A549 (cell line): ENCODE data around the gene ANKRD65. TPM values are rescaled to one million over a fixed set of nuclear protein-coding genes. Genes with fewer than 3 reads are reported as not detected.
"Not testable (repeated sequence)": the region's sequence is repeated elsewhere in the genome, so short reads cannot be mapped to it uniquely, and the experiment has no call there.

Source experiments
- ATAC-seq, 2 experiments: fragments of 200-7000 bp in 1 of 2; fragments of >200 bp in 1 of 2; cut with Nextera tagmentation in 1 of 2; cut with Tn5 transposase in 1 of 2; 3 replicates each; pipeline versions ENCODE4 v1.8.0 to v1.9.1; 2018 to 2020; ENCODE audit warnings: mild to moderate bottlenecking in 1 of 2, moderate library complexity in 1 of 2
- CTCF ChIA-PET: fragments of 300-600 bp; sonication (Branson Sonifier 250); formaldehyde crosslinking; extraction: SDS; loops from one replicate; lab custom pipeline; 2021; ENCODE audit warnings: antibody characterized with exemption, inconsistent platforms; lab: Yijun Ruan, JAX
- POLR2A ChIA-PET: fragments of 350-600 bp; formaldehyde crosslinking; extraction: SDS; loops from one replicate; lab custom pipeline; 2021; ENCODE audit warnings: antibody characterized with exemption, inconsistent platforms; lab: Yijun Ruan, JAX
- DNase-seq, 2 experiments: peaks; one replicate each; pipeline versions ENCODE4 v3.0.0 to v3.0.0-alpha.2; 2011 to 2016; ENCODE audit warnings: low read depth in 1 of 2, low spot score in 1 of 2
- FAIRE-seq: peaks from 2 replicates; lab custom pipeline; 2011; peaks lifted over from hg19 to GRCh38; lab: Jason Lieb, UNC
- H3K27ac ChIP-seq, 2 experiments: fragments of >200 bp; sonication (Bioruptor Twin); formaldehyde crosslinking; 3 replicates each; pipeline ENCODE4 v1.5.1; 2016 to 2017
- H3K4me1 ChIP-seq: fragments of >200 bp; sonication (Bioruptor Twin); formaldehyde crosslinking; 3 replicates; pipeline ENCODE4 v1.6.1; 2016
- H3K4me2 ChIP-seq: fragments of >200 bp; sonication (Bioruptor Twin); formaldehyde crosslinking; 3 replicates; pipeline ENCODE4 v1.6.1; 2016
- H3K4me3 ChIP-seq: fragments of >200 bp; sonication (Bioruptor Twin); formaldehyde crosslinking; 3 replicates; pipeline ENCODE4 v1.5.1; 2016
- H3K9me3 ChIP-seq: fragments of >200 bp; sonication (Bioruptor Twin); formaldehyde crosslinking; 3 replicates; pipeline ENCODE4 v1.6.1; 2016
- CBX8 ChIP-seq: fragments of 200-600 bp; sonication (generic); IDR thresholded peaks from 2 replicates; pipeline ENCODE4 v1.6.1; 2016
- CEBPB ChIP-seq, 2 experiments: fragments of >200 bp in 1 of 2; sonication (Bioruptor Twin) in 1 of 2; formaldehyde crosslinking in 1 of 2; IDR thresholded peaks; 2 replicates each; pipeline ENCODE4 v1.6.1; 2012 to 2016
- CHD4 ChIP-seq: fragments of 200-600 bp; sonication (generic); IDR thresholded peaks from 2 replicates; pipeline ENCODE4 v1.6.1; 2016; ENCODE audit warnings: antibody characterized with exemption, mild to moderate bottlenecking, borderline replicate concordance
- E2F6 ChIP-seq: IDR thresholded peaks from 2 replicates; pipeline ENCODE4 v1.6.1; 2012; ENCODE audit warnings: low read depth, borderline replicate concordance
- ELK1 ChIP-seq: fragments of 150-350 bp; IDR thresholded peaks from 2 replicates; pipeline ENCODE4 v1.6.1; 2014; ENCODE audit warnings: low read depth, mild to moderate bottlenecking, low read length
- FOSB ChIP-seq: fragments of 250-450 bp; sonication (Bioruptor Pico); IDR thresholded peaks from 2 replicates; pipeline ENCODE4 v1.5.0; 2020; ENCODE audit warnings: mild to moderate bottlenecking, moderate library complexity
- GATA3 ChIP-seq: IDR thresholded peaks from 2 replicates; pipeline ENCODE4 v1.6.1; 2012; ENCODE audit warnings: borderline replicate concordance
- HES2 ChIP-seq: fragments of >200 bp; sonication (Bioruptor Twin); formaldehyde crosslinking; IDR thresholded peaks from 2 replicates; pipeline ENCODE4 v1.6.1; 2016
- HOXA7 ChIP-seq: fragments of 250-450 bp; sonication (Bioruptor Pico); IDR thresholded peaks from 2 replicates; pipeline ENCODE4 v1.5.0; 2020; ENCODE audit warnings: mild to moderate bottlenecking, moderate library complexity
- JUN ChIP-seq, 2 experiments: fragments of >200 bp; sonication (Bioruptor Twin); formaldehyde crosslinking; IDR thresholded peaks; 2 replicates in 1 of 2; 3 replicates in 1 of 2; pipeline ENCODE4 v1.6.1; 2016 to 2017
- JUNB ChIP-seq: fragments of >200 bp; sonication (Bioruptor Twin); formaldehyde crosslinking; IDR thresholded peaks from 2 replicates; pipeline ENCODE4 v1.6.1; 2016
- KDM1A ChIP-seq: fragments of 200-600 bp; sonication (generic); IDR thresholded peaks from 2 replicates; pipeline ENCODE4 v1.6.1; 2016; ENCODE audit warnings: low read depth, mild to moderate bottlenecking
- NFE2L2 ChIP-seq: fragments of 150-350 bp; conservative IDR thresholded peaks from 2 replicates; pipeline ENCODE4 v1.6.1; 2014; ENCODE audit warnings: low read length
- NR3C1 ChIP-seq: fragments of >200 bp; sonication (Bioruptor Twin); formaldehyde crosslinking; IDR thresholded peaks from 3 replicates; pipeline ENCODE4 v1.6.1; 2017
- PHF8 ChIP-seq: fragments of 200-600 bp; sonication (generic); IDR thresholded peaks from 2 replicates; pipeline ENCODE4 v1.6.1; 2016; ENCODE audit warnings: low read depth, mild to moderate bottlenecking, antibody characterized with exemption, moderate library complexity, borderline replicate concordance
- POLR2AphosphoS2 ChIP-seq: conservative IDR thresholded peaks from 2 replicates; pipeline ENCODE4 v1.6.1; 2012; ENCODE audit warnings: low read length, improper control_type of control experiment, inconsistent platforms
- RAD21 ChIP-seq, 2 experiments: fragments of >200 bp in 1 of 2; sonication (Bioruptor Twin) in 1 of 2; formaldehyde crosslinking in 1 of 2; IDR thresholded peaks in 1 of 2; conservative IDR thresholded peaks in 1 of 2; 2 replicates in 1 of 2; 3 replicates in 1 of 2; pipeline ENCODE4 v1.6.1; 2012 to 2018; ENCODE audit warnings: inconsistent platforms in 1 of 2
- RFX5 ChIP-seq: fragments of 450-650 bp; IDR thresholded peaks from 2 replicates; pipeline ENCODE4 v1.7.1; 2014; ENCODE audit warnings: antibody characterized with exemption, mild to moderate bottlenecking, moderate library complexity
- RNF2 ChIP-seq: fragments of 200-600 bp; sonication (generic); IDR thresholded peaks from 2 replicates; pipeline ENCODE4 v1.6.1; 2016; ENCODE audit warnings: low read depth, mild to moderate bottlenecking, antibody characterized with exemption, moderate library complexity, borderline replicate concordance
- TFCP2L1 ChIP-seq: fragments of 250-450 bp; sonication (Bioruptor Pico); IDR thresholded peaks from 2 replicates; pipeline ENCODE4 v1.5.0; 2021; ENCODE audit warnings: mild to moderate bottlenecking
- WGBS: methylation state at CpG from one replicate; pipeline ENCODE4 v1.1.6; 2017; ENCODE audit errors: missing lambda C conversion rate; 5-methylcytosine and 5-hydroxymethylcytosine counted together
- polyA plus RNA-seq, 4 experiments: library from polyadenylated mRNA; depleted of rRNA in 3 of 4; stranded (reverse); fragments of >200 nt; fragmentation: RNase III in 1 of 4; extraction: RNeasy Plus Mini Kit Qiagen cat#74134 plus additional on column Dnase treatment in 1 of 4; gene quantifications; 2 replicates in 3 of 4; 3 replicates in 1 of 4; pipeline ENCODE4 v1.2.3, GENCODE V29; 2011 to 2017

ANKRD65 gene
- polyA plus RNA-seq, 2 of the 4 experiments (the other 2 are of a cell fraction): 0.05 TPM; not detected in 1

- Histone ChIP-seq H3K4me1 (no peaks in the 10 kb centered on the region), H3K4me2 (no peak overlapping the region), H3K4me3 (no peak overlapping the region), H3K27ac (no peak overlapping the region), H3K9me3 (no peaks in the 10 kb centered on the region)
- DNase-seq (no peak), ATAC-seq (no peak), FAIRE-seq (no peak)
- POLR2A ChIA-PET: no interaction called here
- no peak for TF ChIP-seq JUN (IDR thresholded peaks at IDR 0.05)
- CTCF ChIA-PET: no interaction called here
- WGBS: no CpG with 5 or more reads among the region's 16 CpGs
Observed at GRCh38 chr1:1452882-1453281, 31.8 kb upstream of the ANKRD65 start.

- not testable (repeated sequence) for ATAC-seq, DNase-seq
- WGBS: no CpG with 5 or more reads among the region's 8 CpGs
Observed at GRCh38 chr1:1452365-1452739, 31.3 kb upstream of the ANKRD65 start.

GRCh38 chr1:1451696-1452364, 30.8 kb upstream of the ANKRD65 start:
- no peak overlapping the region for H3K4me3 ChIP-seq
- no peak overlapping the region for H3K27ac ChIP-seq
- DNase-seq (no peak), ATAC-seq (no peak), FAIRE-seq (no peak)
- no peak overlapping the region for H3K4me2 ChIP-seq
- no peaks in the 10 kb centered on the region for H3K4me1 ChIP-seq
- TF ChIP-seq GATA3: no peak
- no peak for TF ChIP-seq E2F6
- no peak for TF ChIP-seq RFX5
- TF ChIP-seq CEBPB (IDR thresholded peaks at IDR 0.05): no peak
- TF ChIP-seq PHF8: no peak
- TF ChIP-seq ELK1: no peak
- H3K9me3 ChIP-seq: no peaks in the 10 kb centered on the region
- CTCF ChIA-PET: no interaction called here
- POLR2A ChIA-PET: no interaction called here
- no CpG with 5 or more reads among the region's 26 CpGs for WGBS

More at GRCh38 chr1:1452365-1452739, 31.3 kb upstream of the ANKRD65 start:
- H3K4me2 ChIP-seq, CTCF ChIA-PET, POLR2A ChIA-PET, H3K4me3 ChIP-seq, H3K27ac ChIP-seq, H3K4me1 ChIP-seq, FAIRE-seq, H3K9me3 ChIP-seq: not testable (repeated sequence)

GRCh38 chr1:1450616-1451015, 29.5 kb upstream of the ANKRD65 start:
- DNase-seq, H3K4me2 ChIP-seq, FAIRE-seq, POLR2A ChIA-PET, H3K4me3 ChIP-seq, ATAC-seq, H3K27ac ChIP-seq, H3K9me3 ChIP-seq, H3K4me1 ChIP-seq, CTCF ChIA-PET: not testable (repeated sequence)
- no CpG with 5 or more reads among the region's 22 CpGs for WGBS

- WGBS: no CpG with 5 or more reads among the region's 6 CpGs
- ChIA-PET CTCF (no interaction called here), POLR2A (no interaction called here)
- Histone ChIP-seq H3K4me3 (no peak within 1 kb of the TSS), H3K4me2 (no peak within 1 kb of the TSS), H3K27ac (no peak within 1 kb of the TSS), H3K4me1 (no peaks in the 10 kb centered on the region), H3K9me3 (no peaks in the 10 kb centered on the region)
- ATAC-seq: no peak
- no peak for FAIRE-seq
- no peak for TF ChIP-seq POLR2AphosphoS2
- no peak for TF ChIP-seq KDM1A
- TF ChIP-seq TFCP2L1: no peak
- TF ChIP-seq RNF2: no peak
- TF ChIP-seq NFE2L2: no peak
- no peak for TF ChIP-seq RAD21 (conservative IDR thresholded peaks at IDR 0.05 in 1 of 2, IDR thresholded peaks at IDR 0.05 in 1 of 2)
- no peak for TF ChIP-seq PHF8
- TF ChIP-seq CHD4: no peak
- no peak for TF ChIP-seq JUN (IDR thresholded peaks at IDR 0.05)
- TF ChIP-seq HOXA7 (CRISPR knock-in tag): no peak
- no peak for TF ChIP-seq JUNB
- TF ChIP-seq HES2: no peak
- TF ChIP-seq FOSB (CRISPR knock-in tag): no peak
- TF ChIP-seq NR3C1: no peak
- TF ChIP-seq CBX8: no peak
- no peak for TF ChIP-seq ELK1
- DNase-seq: no peak
Observed at GRCh38 chr1:1449099-1449739, 28.1 kb upstream of the ANKRD65 start, which contains the start of gene ATAD3C. Gene ATAD3C (plus strand): TSS chr1:1449689. CDS start chr1:1450684, 995 bp downstream.

- DNase-seq, H3K4me2 ChIP-seq, H3K27ac ChIP-seq, H3K4me3 ChIP-seq, ATAC-seq, H3K4me1 ChIP-seq, H3K9me3 ChIP-seq, POLR2A ChIA-PET, FAIRE-seq, CTCF ChIA-PET: not testable (repeated sequence)
- WGBS: no CpG with 5 or more reads among the region's 19 CpGs
Observed at GRCh38 chr1:1446631-1447030, 25.6 kb upstream of the ANKRD65 start.
